Measurements from ENCODE around the gene SERGEF. TPM values are rescaled to one million over a fixed set of nuclear protein-coding genes. Genes with fewer than 3 reads are reported as not detected.

Gene SERGEF
- total RNA-seq, 2 donors from 2014 or later: 26.7 to 42.1 TPM

GRCh38 chr11:17934194-17934593 is 78.7 kb downstream of the SERGEF start:
- no peak overlapping the region for H3K27ac ChIP-seq (ENCODE audit: low read depth, low read length)
- H3K9ac ChIP-seq (ENCODE audit: extremely low read depth, low read length, poor library complexity, severe bottlenecking): no peak overlapping the region
- whole genome bisulfite sequencing, 2 experiments (ENCODE audit: insufficient coverage in 1 of 2, insufficient read length in 1 of 2): 80 to 89% methylated on average over 1 of the region's 1 CpG
- Mint-ChIP-seq H3K27ac (no peak overlapping the region), H3K9me3 (no peaks in the 10 kb centered on the region), H3K36me3 (ENCODE audit: low read depth) (no peaks in the 10 kb centered on the region), H3K27me3 (ENCODE audit: insufficient read depth) (no peaks in the 10 kb centered on the region), H3K4me1 (no peaks in the 10 kb centered on the region), H3K4me3 (no peak overlapping the region)
- H3K4me1 ChIP-seq (ENCODE audit: control insufficient read depth, insufficient read depth, low read length): no peaks in the 10 kb centered on the region
- no peak overlapping the region for H3K4me3 ChIP-seq (ENCODE audit: low read length)
- H3K27me3 ChIP-seq (ENCODE audit: control insufficient read depth, insufficient read depth, low read length, poor library complexity, severe bottlenecking): no peaks in the 10 kb centered on the region
- no peak for DNase-seq
- H3K36me3 ChIP-seq (ENCODE audit: control insufficient read depth, insufficient read depth, low read length): no peaks in the 10 kb centered on the region
- TF ChIP-seq CTCF (conservative IDR thresholded peaks at IDR 0.05): no peak
- no peaks in the 10 kb centered on the region for H3K9me3 ChIP-seq (ENCODE audit: control insufficient read depth, low read length)

GRCh38 chr11:17933708-17934107 is 79.1 kb downstream of the SERGEF start:
- Mint-ChIP-seq H3K27ac (no peak overlapping the region), H3K27me3 (ENCODE audit: insufficient read depth) (no peaks in the 10 kb centered on the region), H3K36me3 (ENCODE audit: low read depth) (no peaks in the 10 kb centered on the region), H3K4me3 (no peak overlapping the region), H3K4me1 (no peaks in the 10 kb centered on the region), H3K9me3 (no peaks in the 10 kb centered on the region)
- no peaks in the 10 kb centered on the region for H3K36me3 ChIP-seq (ENCODE audit: control insufficient read depth, insufficient read depth, low read length)
- WGBS, 2 experiments (ENCODE audit: insufficient coverage in 1 of 2, insufficient read length in 1 of 2): 91% methylated on average over 1 of the region's 1 CpG; no CpG with 5 or more reads in 1 of the 2 experiments
- no peak overlapping the region for H3K9ac ChIP-seq (ENCODE audit: extremely low read depth, low read length, poor library complexity, severe bottlenecking)
- H3K9me3 ChIP-seq (ENCODE audit: control insufficient read depth, low read length): no peaks in the 10 kb centered on the region
- H3K27ac ChIP-seq (ENCODE audit: low read depth, low read length): no peak overlapping the region
- no peak for DNase-seq
- no peak for TF ChIP-seq CTCF (conservative IDR thresholded peaks at IDR 0.05)
- no peaks in the 10 kb centered on the region for H3K4me1 ChIP-seq (ENCODE audit: control insufficient read depth, insufficient read depth, low read length)
- H3K27me3 ChIP-seq (ENCODE audit: control insufficient read depth, insufficient read depth, low read length, poor library complexity, severe bottlenecking): no peaks in the 10 kb centered on the region
- H3K4me3 ChIP-seq (ENCODE audit: low read length): no peak overlapping the region

- Histone ChIP-seq H3K27me3 (ENCODE audit: control insufficient read depth, insufficient read depth, low read length, poor library complexity, severe bottlenecking) (no peaks in the 10 kb centered on the region), H3K4me1 (ENCODE audit: control insufficient read depth, insufficient read depth, low read length) (no peaks in the 10 kb centered on the region), H3K4me3 (ENCODE audit: low read length) (no peak overlapping the region), H3K27ac (ENCODE audit: low read depth, low read length) (no peak overlapping the region), H3K9me3 (ENCODE audit: control insufficient read depth, low read length) (no peaks in the 10 kb centered on the region), H3K9ac (ENCODE audit: extremely low read depth, low read length, poor library complexity, severe bottlenecking) (no peak overlapping the region), H3K36me3 (ENCODE audit: control insufficient read depth, insufficient read depth, low read length) (no peaks in the 10 kb centered on the region)
- Mint-ChIP-seq H3K4me3 (no peak overlapping the region), H3K4me1 (no peaks in the 10 kb centered on the region), H3K9me3 (no peaks in the 10 kb centered on the region), H3K27ac (no peak overlapping the region), H3K27me3 (ENCODE audit: insufficient read depth) (no peaks in the 10 kb centered on the region), H3K36me3 (ENCODE audit: low read depth) (no peaks in the 10 kb centered on the region)
- no peak for DNase-seq
- peak; percentile 59 for TF ChIP-seq CTCF (conservative IDR thresholded peaks at IDR 0.05)
- WGBS, 2 experiments (ENCODE audit: insufficient coverage in 1 of 2, insufficient read length in 1 of 2): 87 to 100% methylated on average over 1 of the region's 1 CpG
These were observed 80.4 kb downstream of the SERGEF start for GRCh38 chr11:17932472-17932871.
